ENCODE results near the gene ZDHHC14. TPM values are rescaled to one million over a fixed set of nuclear protein-coding genes. Genes with fewer than 3 reads are reported as not detected.
"Not testable (repeated sequence)": the region's sequence is repeated elsewhere in the genome, so short reads cannot be mapped to it uniquely, and the experiment has no call there.

The ZDHHC14 gene
- total RNA-seq, 4 donors from 2014 or later, result 6.2 to 20.6 (median 15.1) TPM

GRCh38 chr6:157558049-157558448 is 177.1 kb downstream of the ZDHHC14 start:
- Histone ChIP-seq H3K27me3 (no peaks in the 10 kb centered on the region), H3K4me3 (replicated peaks in 1 of 3) (no peak overlapping the region), H3K27ac (no peak overlapping the region), H3K36me3 (no peaks in the 10 kb centered on the region), H3K4me1 (no peaks in the 10 kb centered on the region), H3K9me3 (no peaks in the 10 kb centered on the region)
- TF ChIP-seq POLR2A (IDR thresholded peaks at IDR 0.05) (no peak), CTCF (IDR thresholded peaks at IDR 0.05) (no peak)
- no peak for DNase-seq
- 96% methylated on average over 3 of the region's 3 CpGs for WGBS, 2 donors
- intact Hi-C loops (cut with DNase I), result no loop called here

- no peaks in the 10 kb centered on the region for H3K4me1 ChIP-seq
- H3K9me3 ChIP-seq, result no peaks in the 10 kb centered on the region
- WGBS, 2 donors, result 60 to 64% methylated on average over 2 of the region's 2 CpGs
- no peak overlapping the region for H3K27ac ChIP-seq
- intact Hi-C loops (cut with DNase I), result no loop called here
- no peak overlapping the region for H3K4me3 ChIP-seq (replicated peaks in 1 of 3)
- no peaks in the 10 kb centered on the region for H3K36me3 ChIP-seq
- H3K27me3 ChIP-seq, result no peaks in the 10 kb centered on the region
- DNase-seq, result no peak
- no peak for TF ChIP-seq POLR2A (IDR thresholded peaks at IDR 0.05)
- TF ChIP-seq CTCF (IDR thresholded peaks at IDR 0.05), result no peak
These were observed 177.7 kb downstream of the ZDHHC14 start for GRCh38 chr6:157558487-157559200.

GRCh38 chr6:157559201-157559756 is 178.3 kb downstream of the ZDHHC14 start:
- Histone ChIP-seq H3K27me3 (no peaks in the 10 kb centered on the region), H3K27ac (no peak overlapping the region), H3K36me3 (no peaks in the 10 kb centered on the region), H3K9me3 (no peaks in the 10 kb centered on the region), H3K4me3 (replicated peaks in 1 of 3) (no peak overlapping the region), H3K4me1 (no peaks in the 10 kb centered on the region)
- DNase-seq, result no peak
- TF ChIP-seq POLR2A (IDR thresholded peaks at IDR 0.05) (no peak), CTCF (IDR thresholded peaks at IDR 0.05) (no peak)
- intact Hi-C loops (cut with DNase I), result no loop called here
- 88 to 93% methylated on average over 10 of the region's 10 CpGs for WGBS, 2 donors

GRCh38 chr6:157560063-157560462 is 179.1 kb downstream of the ZDHHC14 start:
- H3K27ac ChIP-seq; H3K36me3 ChIP-seq; H3K27me3 ChIP-seq; H3K4me1 ChIP-seq; intact Hi-C loops (cut with DNase I); H3K9me3 ChIP-seq; H3K4me3 ChIP-seq (replicated peaks in 1 of 3); DNase-seq: not testable (repeated sequence)
- 94 to 99% methylated on average over 10 of the region's 10 CpGs for WGBS, 2 donors

GRCh38 chr6:157560691-157561413 is 179.9 kb downstream of the ZDHHC14 start:
- Histone ChIP-seq H3K36me3 (no peaks in the 10 kb centered on the region), H3K27me3 (no peaks in the 10 kb centered on the region), H3K4me1 (no peaks in the 10 kb centered on the region), H3K9me3 (no peaks in the 10 kb centered on the region), H3K27ac (no peak overlapping the region), H3K4me3 (replicated peaks in 1 of 3) (no peak overlapping the region)
- 92 to 94% methylated on average over 17 of the region's 17 CpGs for WGBS, 2 donors
- intact Hi-C loops (cut with DNase I), result no loop called here
- no peak for TF ChIP-seq CTCF (IDR thresholded peaks at IDR 0.05)
- no peak for DNase-seq

Measured in thyroid gland (tissue), 4 donors.